Endothelial cell of umbilical vein (primary cell): ENCODE results near the gene LIMA1. TPM values are rescaled to one million over a fixed set of nuclear protein-coding genes. Genes with fewer than 3 reads are reported as not detected.

Source experiments
- BruUV-seq: library from RNA; stranded (reverse); fragments of 400-500 nt; replicated peaks from 2 replicates; lab custom pipeline; 2021; lab: Mats Ljungman, UMichigan
- CTCF ChIA-PET: fragments of 300-600, 350-600 bp; sonication (Branson Sonifier 250); formaldehyde crosslinking; loops from one replicate; lab custom pipeline; 2021; ENCODE audit warnings: antibody characterized with exemption, inconsistent platforms; lab: Charles Lee
- POLR2A ChIA-PET: fragments of 300-600, 350-600 bp; sonication (Branson Sonifier 250); formaldehyde crosslinking; loops from one replicate; lab custom pipeline; 2021; ENCODE audit warnings: antibody characterized with exemption, inconsistent platforms; lab: Charles Lee
- DNase-seq: peaks from one replicate; pipeline ENCODE4 v3.0.0-alpha.2; 2011; ENCODE audit warnings: low read depth, low spot score
- FAIRE-seq: peaks from 2 replicates; lab custom pipeline; 2011; peaks lifted over from hg19 to GRCh38; lab: Jason Lieb, UNC
- H2AFZ ChIP-seq: 2 replicates; pipeline ENCODE4 v1.6.0; 2012; ENCODE audit warnings: low read depth, low read length, control low read depth, inconsistent platforms
- H3K27ac ChIP-seq: 2 replicates; pipeline ENCODE4 v1.5.1; 2011; ENCODE audit warnings: low read depth, mild to moderate bottlenecking, control low read depth, low read length, moderate library complexity; ENCODE audit not compliant: insufficient read depth
- H3K27me3 ChIP-seq, 2 experiments: 2 replicates each; pipeline versions ENCODE4 v1.6.0 to v1.6.1; 2011; ENCODE audit warnings: low read length in 2 of 2, mixed read lengths in 1 of 2; ENCODE audit not compliant: control insufficient read depth in 2 of 2, insufficient read depth in 2 of 2
- H3K36me3 ChIP-seq, 2 experiments: 2 replicates in 1 of 2; 3 replicates in 1 of 2; pipeline ENCODE4 v1.5.1; 2011; ENCODE audit warnings: low read length in 2 of 2, mild to moderate bottlenecking in 1 of 2, moderate library complexity in 1 of 2; ENCODE audit not compliant: control insufficient read depth in 2 of 2, insufficient read depth in 2 of 2; ENCODE audit errors: extremely low read depth in 1 of 2
- H3K4me1 ChIP-seq: 3 replicates; pipeline ENCODE4 v1.5.1; 2011; ENCODE audit warnings: mild to moderate bottlenecking, low read length; ENCODE audit not compliant: control insufficient read depth, insufficient read depth; ENCODE audit errors: extremely low read depth
- H3K4me2 ChIP-seq: 2 replicates; pipeline ENCODE4 v1.6.1; 2011; ENCODE audit warnings: low read length, control low read depth, mixed read lengths; ENCODE audit not compliant: insufficient read depth
- H3K4me3 ChIP-seq, 3 experiments: fragments of 200-600 bp in 1 of 3; sonication (generic), shearing (Covaris generic) in 1 of 3; replicated peaks in 1 of 3; 2 replicates each; pipeline ENCODE4 v1.5.1; 2011 to 2016; ENCODE audit warnings: control low read depth in 3 of 3, low read length in 3 of 3, mild to moderate bottlenecking in 2 of 3, inconsistent platforms in 1 of 3, low read depth in 1 of 3, moderate library complexity in 1 of 3; ENCODE audit not compliant: insufficient read depth in 1 of 3
- H3K79me2 ChIP-seq: 2 replicates; pipeline ENCODE4 v1.6.0; 2012; ENCODE audit warnings: low read length, inconsistent platforms; ENCODE audit not compliant: control insufficient read depth, insufficient read depth
- H3K9ac ChIP-seq: replicated peaks from 2 replicates; pipeline ENCODE3; 2011; ENCODE audit warnings: low read length, control low read depth; ENCODE audit not compliant: insufficient read depth; ENCODE audit errors: extremely low read depth
- H3K9me1 ChIP-seq: replicated peaks from 3 replicates; pipeline ENCODE4 v1.6.0; 2011; ENCODE audit warnings: mild to moderate bottlenecking, low read length; ENCODE audit not compliant: control insufficient read depth, insufficient read depth; ENCODE audit errors: extremely low read depth
- H3K9me3 ChIP-seq: replicated peaks from 2 replicates; pipeline ENCODE4 v1.5.1; 2012; ENCODE audit warnings: low read length, inconsistent platforms; ENCODE audit not compliant: control insufficient read depth, insufficient read depth
- H4K20me1 ChIP-seq: replicated peaks from 2 replicates; pipeline ENCODE3; 2011; ENCODE audit warnings: mild to moderate bottlenecking, low read length; ENCODE audit not compliant: control insufficient read depth, insufficient read depth; ENCODE audit errors: extremely low read depth
- dilution Hi-C: fragments of 300-500 bp; cut with MboI; formaldehyde crosslinking; loops from one replicate; pipeline ENCODE4 v1.15.0; 2019; ENCODE audit warnings: low sequenced_read_pairs; ENCODE audit not compliant: extremely low pct_ligation_motif_present
- intact Hi-C: fragments of 100-400 bp; cut with micrococcal nuclease; formaldehyde crosslinking; loops from one replicate; pipeline ENCODE4 v1.10.0; 2022
- polyA plus RNA-seq, 4 experiments: library from polyadenylated mRNA; depleted of rRNA in 3 of 4; stranded (reverse) in 3 of 4; unstranded in 1 of 4; fragments of >200 nt; gene quantifications; 2 replicates each; pipeline versions ENCODE4 v1.2.1 to v1.2.3, GENCODE V29; 2011 to 2012; ENCODE audit warnings: missing spikeins in 1 of 4
- total RNA-seq: library from RNA; stranded (reverse); gene quantifications from 2 replicates; pipeline ENCODE4 v1.2.3, GENCODE V29; 2021
- TF ChIP-seq, protein P1 (sequence below), 2 donors: IDR thresholded peaks; 1 replicate in 1 of 2; 2 replicates in 1 of 2; pipeline ENCODE4 v1.5.1; 2011; ENCODE audit warnings: low read length in 2 of 2, mild to moderate bottlenecking in 2 of 2, moderate library complexity in 2 of 2, control low read depth in 1 of 2, inconsistent platforms in 1 of 2, low read depth in 1 of 2; ENCODE audit not compliant: insufficient read depth in 1 of 2; ENCODE audit errors: extremely low read depth in 1 of 2
- TF ChIP-seq, protein P2 (sequence below): IDR thresholded peaks from 2 replicates; pipeline ENCODE4 v1.6.1; 2011; ENCODE audit not compliant: insufficient read depth, insufficient read length

Gene LIMA1
- total and polyA plus RNA-seq, 2 donors (not counting 3 experiments of a cell fraction or from before 2014, with no cell fraction given) = 35.0 to 87.3 TPM

DNA sequence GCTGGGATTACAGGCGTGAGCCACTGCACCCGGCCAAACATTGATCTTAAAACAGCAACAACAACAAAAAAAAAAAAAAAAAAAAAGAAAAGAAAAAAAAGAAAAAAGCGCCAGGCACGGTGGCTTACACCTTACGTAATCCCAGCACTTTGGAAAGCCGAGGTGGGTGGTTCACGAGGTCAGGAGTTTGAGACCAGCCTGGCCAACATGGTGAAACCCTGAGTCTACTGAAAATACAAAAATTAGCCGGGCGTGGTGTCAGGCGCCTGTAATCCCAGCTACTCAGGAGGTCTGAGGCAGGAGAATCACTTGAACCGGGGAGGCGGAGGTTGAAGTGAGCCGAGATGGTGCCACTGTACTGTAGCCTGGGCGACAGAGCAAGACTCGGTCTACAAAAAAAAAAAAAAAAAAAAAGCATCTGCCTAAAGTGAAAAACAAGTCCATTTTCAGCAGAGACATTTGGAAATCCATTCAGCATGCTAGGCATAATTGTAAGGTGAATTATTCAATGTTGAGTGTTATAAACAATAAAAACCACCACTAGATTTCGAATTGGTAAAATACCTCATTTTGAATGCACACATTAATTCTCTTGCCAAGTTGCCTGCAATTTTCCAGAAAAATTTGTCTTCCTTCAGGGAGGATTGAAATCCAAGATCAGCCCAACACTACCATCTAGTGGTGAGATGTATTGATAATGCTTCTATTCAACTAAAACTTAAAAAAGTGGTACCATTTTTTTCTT lies 108.2 kb downstream of the LIMA1 start:
- no peaks in the 10 kb centered on the region for H3K27me3 ChIP-seq
- intact Hi-C loops (loop anchor here (1.0 to 5.0 kb wide), 5 partner anchors 43 to 208 kb away; no protein-coding TSS in a partner anchor), dilution Hi-C loops (no loop called here)
- DNase-seq = peak; percentile 87
- H3K4me3 ChIP-seq = no peak overlapping the region
- no peaks in the 10 kb centered on the region for H3K4me1 ChIP-seq
- no peak overlapping the region for H3K4me2 ChIP-seq
- CTCF ChIA-PET = interaction anchor here (0.7 to 9.2 kb wide), 51 partner anchors 8 to 191 kb away, joined by 3 to 181 read pairs (median 6); partner anchors contain the start of genes CERS5, COX14, GPD1 and LIMA1
- TF ChIP-seq, protein P1, sequence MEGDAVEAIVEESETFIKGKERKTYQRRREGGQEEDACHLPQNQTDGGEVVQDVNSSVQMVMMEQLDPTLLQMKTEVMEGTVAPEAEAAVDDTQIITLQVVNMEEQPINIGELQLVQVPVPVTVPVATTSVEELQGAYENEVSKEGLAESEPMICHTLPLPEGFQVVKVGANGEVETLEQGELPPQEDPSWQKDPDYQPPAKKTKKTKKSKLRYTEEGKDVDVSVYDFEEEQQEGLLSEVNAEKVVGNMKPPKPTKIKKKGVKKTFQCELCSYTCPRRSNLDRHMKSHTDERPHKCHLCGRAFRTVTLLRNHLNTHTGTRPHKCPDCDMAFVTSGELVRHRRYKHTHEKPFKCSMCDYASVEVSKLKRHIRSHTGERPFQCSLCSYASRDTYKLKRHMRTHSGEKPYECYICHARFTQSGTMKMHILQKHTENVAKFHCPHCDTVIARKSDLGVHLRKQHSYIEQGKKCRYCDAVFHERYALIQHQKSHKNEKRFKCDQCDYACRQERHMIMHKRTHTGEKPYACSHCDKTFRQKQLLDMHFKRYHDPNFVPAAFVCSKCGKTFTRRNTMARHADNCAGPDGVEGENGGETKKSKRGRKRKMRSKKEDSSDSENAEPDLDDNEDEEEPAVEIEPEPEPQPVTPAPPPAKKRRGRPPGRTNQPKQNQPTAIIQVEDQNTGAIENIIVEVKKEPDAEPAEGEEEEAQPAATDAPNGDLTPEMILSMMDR (IDR thresholded peaks at IDR 0.05; ENCODE audit: extremely low read depth in 1 of 2, insufficient read depth in 1 of 2, low read depth in 1 of 2, low read length in 2 of 2) = peak; percentile 27 to 38
- TF ChIP-seq, protein P2, sequence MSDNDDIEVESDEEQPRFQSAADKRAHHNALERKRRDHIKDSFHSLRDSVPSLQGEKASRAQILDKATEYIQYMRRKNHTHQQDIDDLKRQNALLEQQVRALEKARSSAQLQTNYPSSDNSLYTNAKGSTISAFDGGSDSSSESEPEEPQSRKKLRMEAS = no peak
- peaks cover 8 to 13% of the 10 kb centered on the region in 2 experiments for H3K36me3 ChIP-seq
- no peaks in the 10 kb centered on the region for H3K79me2 ChIP-seq
- H3K9ac ChIP-seq = no peak overlapping the region
- no peak overlapping the region for H3K27ac ChIP-seq
- H4K20me1 ChIP-seq = no peaks in the 10 kb centered on the region
- POLR2A ChIA-PET = no interaction called here
- no peaks in the 10 kb centered on the region for H3K9me1 ChIP-seq
- H3K9me3 ChIP-seq = no peaks in the 10 kb centered on the region
- no peak overlapping the region for H2AFZ ChIP-seq
- FAIRE-seq = peak; percentile 85
- no TSS peak for BruUV-seq
